ENCODE data around the gene LMF2.

GRCh38 chr22:50474710-50475651 is 32.5 kb downstream of the LMF2 start, which contains the start of gene SBF1:
- TF ChIP-seq EZH2phosphoT487 (IDR thresholded peaks at IDR 0.05; ENCODE audit: low read length) (no peak), EZH2 (optimal IDR thresholded peaks at IDR 0.05; ENCODE audit: low read depth, low read length) (no peak)

Data from MM.1S (cell line).